Uterus (tissue), 4 donors: ENCODE results near the gene HNRNPD. TPM values are rescaled to one million over a fixed set of nuclear protein-coding genes. Genes with fewer than 3 reads are reported as not detected.
"Not testable (repeated sequence)": the region's sequence is repeated elsewhere in the genome, so short reads cannot be mapped to it uniquely, and the experiment has no call there.

ENCODE experiments used
- DNase-seq, 2 donors: peaks; one replicate each; pipeline ENCODE4 v3.0.0-alpha.2; 2019 to 2020
- H3K27ac ChIP-seq, 2 donors: fragments of 200-600 bp; sonication (generic); 1 replicate in 1 of 2; 2 replicates in 1 of 2; pipeline ENCODE4 v1.5.1; 2016 to 2018
- H3K27me3 ChIP-seq, 2 donors: fragments of 200-600 bp; sonication (generic); one replicate each; pipeline ENCODE4 v1.5.1; 2018 to 2019; ENCODE audit warnings: control low read depth in 1 of 2
- H3K36me3 ChIP-seq, 2 donors: fragments of 200-600 bp; sonication (generic); one replicate each; pipeline ENCODE4 v1.5.1; 2019; ENCODE audit warnings: control low read depth in 1 of 2
- H3K4me1 ChIP-seq, 2 donors: fragments of 200-600 bp; sonication (generic); one replicate each; pipeline ENCODE4 v1.5.1; 2018 to 2019; ENCODE audit warnings: control low read depth in 1 of 2
- H3K4me3 ChIP-seq, 2 donors: fragments of 200-600 bp; sonication (generic); 1 replicate in 1 of 2; 2 replicates in 1 of 2; pipeline ENCODE4 v1.5.1; 2018 to 2019; ENCODE audit warnings: mild to moderate bottlenecking in 1 of 2
- H3K9me3 ChIP-seq, 2 donors: fragments of 200-600 bp; sonication (generic); one replicate each; pipeline ENCODE4 v1.5.1; 2019; ENCODE audit warnings: control low read depth in 1 of 2
- CTCF ChIP-seq, 4 experiments: fragments of 200-600 bp in 2 of 4; fragments of 450-650 bp in 2 of 4; sonication (generic) in 2 of 4; IDR thresholded peaks; one replicate each; pipeline ENCODE4 v1.5.1; 2016 to 2019; ENCODE audit warnings: antibody characterized with exemption in 4 of 4, mild to moderate bottlenecking in 2 of 4, moderate library complexity in 1 of 4
- POLR2A ChIP-seq, 2 donors: fragments of 450-650 bp; IDR thresholded peaks; one replicate each; pipeline ENCODE4 v1.6.1; 2016; ENCODE audit warnings: antibody characterized with exemption in 2 of 2, mild to moderate bottlenecking in 1 of 2, moderate library complexity in 1 of 2
- intact Hi-C: fragments of 100-400 bp; cut with DNase I; formaldehyde crosslinking; loops from one replicate; pipeline ENCODE4 v1.15.1; 2023; ENCODE audit warnings: low total_unique reads
- total RNA-seq, 4 donors: library from RNA; depleted of rRNA in 3 of 4; stranded (reverse); fragments of >200 nt in 3 of 4; gene quantifications; one replicate each; pipeline versions ENCODE4 v1.1.0 to v1.2.4, GENCODE V29; 2014 to 2023
- donor health status: DM: yes; HTN: yes; CAD: no.

HNRNPD gene
- total RNA-seq, 4 donors from 2014 or later, result 48.7 to 220 (median 102) TPM

- Histone ChIP-seq H3K27me3 (no peaks in the 10 kb centered on the region), H3K27ac (peak overlapping the region; percentile 98 to 99), H3K4me1 (peaks cover 5 to 9% of the 10 kb centered on the region in 2 donors), H3K9me3 (no peaks in the 10 kb centered on the region), H3K4me3 (peak overlapping the region; percentile 90 to 96), H3K36me3 (no peaks in the 10 kb centered on the region)
- TF ChIP-seq POLR2A (IDR thresholded peaks at IDR 0.05), result no peak
- no peak for TF ChIP-seq CTCF (IDR thresholded peaks at IDR 0.05)
- intact Hi-C loops, result no loop called here
- DNase-seq, result peak; percentile 71 to 72
Measured at GRCh38 chr4:82372517-82373485, 990 bp downstream of the HNRNPD start.

- H3K27ac ChIP-seq, result peak overlapping the region; percentile 98 to 99
- intact Hi-C loops, result no loop called here
- no peak for DNase-seq
- H3K9me3 ChIP-seq, result no peaks in the 10 kb centered on the region
- H3K4me3 ChIP-seq, result peak overlapping the region; percentile 90 to 96
- no peaks in the 10 kb centered on the region for H3K36me3 ChIP-seq
- TF ChIP-seq POLR2A (IDR thresholded peaks at IDR 0.05), result no peak
- TF ChIP-seq CTCF (IDR thresholded peaks at IDR 0.05), result no peak
- peaks cover 5 to 9% of the 10 kb centered on the region in 2 donors for H3K4me1 ChIP-seq
- H3K27me3 ChIP-seq, result no peaks in the 10 kb centered on the region
Measured at GRCh38 chr4:82371497-82371896, 2.3 kb downstream of the HNRNPD start.

DNA sequence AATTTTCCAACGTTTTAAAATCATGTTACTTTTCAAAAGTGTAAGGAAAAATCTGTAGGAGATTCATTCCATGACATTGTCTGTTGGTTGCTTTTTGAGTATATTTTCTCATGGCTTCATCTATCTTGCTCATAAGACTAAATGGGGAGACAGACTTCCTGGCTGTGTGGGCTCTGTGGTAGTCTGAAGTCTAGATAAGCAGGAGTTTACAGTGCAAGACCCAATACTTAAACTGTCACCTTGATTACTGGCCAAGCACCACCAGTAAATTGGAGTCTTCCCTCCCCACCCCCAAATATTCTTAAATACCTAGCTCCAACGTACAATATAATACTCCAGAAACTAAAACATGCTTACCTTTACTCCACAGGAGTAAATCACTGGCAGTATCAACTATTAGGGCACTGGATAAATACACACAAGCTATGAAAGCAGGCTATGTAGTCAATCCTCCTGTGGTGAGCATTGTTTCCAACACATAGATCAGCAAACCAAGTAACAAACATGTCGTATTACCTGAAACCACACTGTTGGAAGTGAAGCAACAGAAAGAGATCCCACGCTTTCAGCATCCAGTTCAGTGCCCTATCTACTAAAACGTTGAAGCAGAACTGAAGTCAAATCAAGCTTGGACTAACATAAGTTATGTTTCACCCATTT is 6.2 kb downstream of the HNRNPD start:
- H3K27ac ChIP-seq, result no peak overlapping the region
- intact Hi-C loops, result no loop called here
- no peaks in the 10 kb centered on the region for H3K27me3 ChIP-seq
- H3K9me3 ChIP-seq, result no peaks in the 10 kb centered on the region
- no peak for DNase-seq
- H3K36me3 ChIP-seq, result no peaks in the 10 kb centered on the region
- H3K4me1 ChIP-seq, result peaks cover 13 to 18% of the 10 kb centered on the region in 2 donors
- no peak overlapping the region for H3K4me3 ChIP-seq
- TF ChIP-seq CTCF (IDR thresholded peaks at IDR 0.05) (no peak), POLR2A (IDR thresholded peaks at IDR 0.05) (no peak)

DNA sequence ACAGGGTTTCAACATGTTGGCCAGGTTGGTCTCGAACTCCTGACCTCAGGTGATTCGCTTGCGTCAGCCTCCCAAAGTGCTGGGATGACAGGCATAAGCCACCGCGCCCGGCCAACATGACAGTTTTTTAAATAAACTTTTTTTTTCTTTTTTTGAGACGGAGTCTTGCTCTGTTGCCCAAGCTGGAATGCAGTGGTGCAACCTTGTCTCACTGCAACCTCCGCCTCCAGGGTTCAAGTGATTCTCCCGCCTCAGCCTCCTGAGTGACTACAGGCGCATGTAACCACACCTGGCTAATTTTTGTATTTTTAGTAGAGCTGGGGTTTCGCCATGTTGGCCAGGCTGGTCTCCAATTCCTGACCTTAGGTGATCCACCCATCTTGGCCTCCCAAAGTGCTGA is 7.4 kb downstream of the HNRNPD start:
- H3K36me3 ChIP-seq, intact Hi-C loops, H3K9me3 ChIP-seq, H3K27ac ChIP-seq, DNase-seq, H3K27me3 ChIP-seq, H3K4me3 ChIP-seq: not testable (repeated sequence)
- peaks cover 13 to 18% of the 10 kb centered on the region in 2 donors for H3K4me1 ChIP-seq

- no peak overlapping the region for H3K4me3 ChIP-seq
- no peaks in the 10 kb centered on the region for H3K36me3 ChIP-seq
- no peaks in the 10 kb centered on the region for H3K27me3 ChIP-seq
- H3K9me3 ChIP-seq, result no peaks in the 10 kb centered on the region
- no peak for DNase-seq
- H3K27ac ChIP-seq, result no peak overlapping the region
- intact Hi-C loops, result no loop called here
- no peak for TF ChIP-seq POLR2A (IDR thresholded peaks at IDR 0.05)
- peaks cover 8 to 10% of the 10 kb centered on the region in 2 donors for H3K4me1 ChIP-seq
Measured at GRCh38 chr4:82363896-82364487, 9.8 kb downstream of the HNRNPD start.
